ENCODE results near the gene CCL22.
"Not testable (repeated sequence)": the region's sequence is repeated elsewhere in the genome, so short reads cannot be mapped to it uniquely, and the experiment has no call there.

Gene CCL22

GRCh38 chr16:57392694-57393093, 34.1 kb downstream of the CCL22 start:
- DNase-seq (ENCODE audit: extremely low read depth, insufficient read length): no peak
- H3K27me3 ChIP-seq (replicated peaks; ENCODE audit: control insufficient read depth, insufficient read depth, low read length): no peaks in the 10 kb centered on the region
- no peak overlapping the region for H3K4me3 ChIP-seq (replicated peaks; ENCODE audit: low read depth, low read length)
- TF ChIP-seq CTCF (IDR thresholded peaks at IDR 0.05; ENCODE audit: insufficient read depth, low read length, poor library complexity, severe bottlenecking): no peak
- no peaks in the 10 kb centered on the region for H3K36me3 ChIP-seq (ENCODE audit: control insufficient read depth, insufficient read depth, low read length)

GRCh38 chr16:57394444-57394843, 35.9 kb downstream of the CCL22 start:
- Histone ChIP-seq H3K27me3 (replicated peaks; ENCODE audit: control insufficient read depth, insufficient read depth, low read length) (no peaks in the 10 kb centered on the region), H3K4me3 (replicated peaks; ENCODE audit: low read depth, low read length) (no peak overlapping the region), H3K36me3 (ENCODE audit: control insufficient read depth, insufficient read depth, low read length) (no peaks in the 10 kb centered on the region)
- no peak for TF ChIP-seq CTCF (IDR thresholded peaks at IDR 0.05; ENCODE audit: insufficient read depth, low read length, poor library complexity, severe bottlenecking)
- no peak for DNase-seq (ENCODE audit: extremely low read depth, insufficient read length)

GRCh38 chr16:57395026-57395425, 36.4 kb downstream of the CCL22 start:
- H3K4me3 ChIP-seq (replicated peaks; ENCODE audit: low read depth, low read length): no peak overlapping the region

GRCh38 chr16:57396786-57397185, 38.2 kb downstream of the CCL22 start:
- Histone ChIP-seq H3K27me3 (replicated peaks; ENCODE audit: control insufficient read depth, insufficient read depth, low read length) (no peaks in the 10 kb centered on the region), H3K4me3 (replicated peaks; ENCODE audit: low read depth, low read length) (no peak overlapping the region), H3K36me3 (ENCODE audit: control insufficient read depth, insufficient read depth, low read length) (no peaks in the 10 kb centered on the region)
- DNase-seq (ENCODE audit: extremely low read depth, insufficient read length): no peak
- TF ChIP-seq CTCF (IDR thresholded peaks at IDR 0.05; ENCODE audit: insufficient read depth, low read length, poor library complexity, severe bottlenecking): no peak

More at GRCh38 chr16:57395026-57395425, 36.4 kb downstream of the CCL22 start:
- Histone ChIP-seq H3K36me3 (ENCODE audit: control insufficient read depth, insufficient read depth, low read length) (no peaks in the 10 kb centered on the region), H3K27me3 (replicated peaks; ENCODE audit: control insufficient read depth, insufficient read depth, low read length) (no peaks in the 10 kb centered on the region)
- no peak for TF ChIP-seq CTCF (IDR thresholded peaks at IDR 0.05; ENCODE audit: insufficient read depth, low read length, poor library complexity, severe bottlenecking)
- DNase-seq (ENCODE audit: extremely low read depth, insufficient read length): no peak

GRCh38 chr16:57397493-57397892, 38.9 kb downstream of the CCL22 start:
- H3K4me3 ChIP-seq (replicated peaks; ENCODE audit: low read depth, low read length); H3K36me3 ChIP-seq (ENCODE audit: control insufficient read depth, insufficient read depth, low read length); H3K27me3 ChIP-seq (replicated peaks; ENCODE audit: control insufficient read depth, insufficient read depth, low read length); DNase-seq (ENCODE audit: extremely low read depth, insufficient read length): not testable (repeated sequence)

GRCh38 chr16:57401943-57402640, 43.5 kb downstream of the CCL22 start:
- DNase-seq (ENCODE audit: extremely low read depth, insufficient read length): no peak
- Histone ChIP-seq H3K4me3 (replicated peaks; ENCODE audit: low read depth, low read length) (no peak overlapping the region), H3K36me3 (ENCODE audit: control insufficient read depth, insufficient read depth, low read length) (no peaks in the 10 kb centered on the region), H3K27me3 (replicated peaks; ENCODE audit: control insufficient read depth, insufficient read depth, low read length) (no peaks in the 10 kb centered on the region)
- no peak for TF ChIP-seq CTCF (IDR thresholded peaks at IDR 0.05; ENCODE audit: insufficient read depth, low read length, poor library complexity, severe bottlenecking)
